Muscle layer of colon (tissue), 2 donors: ENCODE measurements around the gene CD68.
"Not testable (repeated sequence)": the region's sequence is repeated elsewhere in the genome, so short reads cannot be mapped to it uniquely, and the experiment has no call there.

Experiments
- H3K27ac ChIP-seq: one replicate; pipeline ENCODE4 v1.7.0; 2013; ENCODE audit warnings: low read depth, mild to moderate bottlenecking, low read length, moderate library complexity
- H3K27me3 ChIP-seq, 2 donors: one replicate each; pipeline ENCODE4 v1.7.0; 2013; ENCODE audit warnings: low read length in 2 of 2, mild to moderate bottlenecking in 2 of 2; ENCODE audit not compliant: insufficient read depth in 2 of 2, control insufficient read depth in 1 of 2
- H3K36me3 ChIP-seq: one replicate; pipeline ENCODE4 v1.7.0; 2013; ENCODE audit warnings: mild to moderate bottlenecking, low read length; ENCODE audit not compliant: insufficient read depth
- H3K4me1 ChIP-seq: one replicate; pipeline ENCODE4 v1.7.0; 2013; ENCODE audit warnings: mild to moderate bottlenecking, low read length; ENCODE audit not compliant: insufficient read depth
- H3K4me3 ChIP-seq, 2 donors: one replicate each; pipeline ENCODE4 v1.7.0; 2013; ENCODE audit warnings: low read length in 2 of 2, low read depth in 1 of 2, mild to moderate bottlenecking in 1 of 2, moderate library complexity in 1 of 2
- H3K9ac ChIP-seq: one replicate; pipeline ENCODE4 v1.7.0; 2013; ENCODE audit warnings: low read length
- H3K9me3 ChIP-seq: one replicate; pipeline ENCODE4 v1.7.0; 2013; ENCODE audit warnings: mild to moderate bottlenecking, low read length
- donor health status: abdominal sarcoma.
- donor health status: Adenocarcinoma of cecum.

The CD68 gene

GRCh38 chr17:7610641-7611040, 31.2 kb downstream of the CD68 start:
- peaks cover 34% of the 10 kb centered on the region for H3K4me1 ChIP-seq
- H3K27me3 ChIP-seq: no peaks in the 10 kb centered on the region
- H3K4me3 ChIP-seq: no peak overlapping the region
- no peaks in the 10 kb centered on the region for H3K9me3 ChIP-seq
- H3K9ac ChIP-seq: no peak overlapping the region
- H3K27ac ChIP-seq: no peak overlapping the region
- H3K36me3 ChIP-seq: peaks cover 19% of the 10 kb centered on the region

GRCh38 chr17:7611635-7612293, 32.3 kb downstream of the CD68 start:
- no peak overlapping the region for H3K27ac ChIP-seq
- no peak overlapping the region for H3K9ac ChIP-seq

GRCh38 chr17:7612294-7612640, 32.8 kb downstream of the CD68 start:
- Histone ChIP-seq H3K27ac (no peak overlapping the region), H3K36me3 (peaks cover 16% of the 10 kb centered on the region), H3K4me3 (no peak overlapping the region), H3K9ac (no peak overlapping the region), H3K27me3 (no peaks in the 10 kb centered on the region), H3K4me1 (peaks cover 34% of the 10 kb centered on the region), H3K9me3 (no peaks in the 10 kb centered on the region)

More at GRCh38 chr17:7611635-7612293, 32.3 kb downstream of the CD68 start:
- Histone ChIP-seq H3K9me3 (no peaks in the 10 kb centered on the region), H3K36me3 (peaks cover 16% of the 10 kb centered on the region), H3K4me3 (no peak overlapping the region), H3K4me1 (peaks cover 34% of the 10 kb centered on the region), H3K27me3 (no peaks in the 10 kb centered on the region)

GRCh38 chr17:7613769-7614424, 34.5 kb downstream of the CD68 start:
- peaks cover 34% of the 10 kb centered on the region for H3K4me1 ChIP-seq
- H3K27me3 ChIP-seq: no peaks in the 10 kb centered on the region
- H3K9ac ChIP-seq: peak overlapping the region; percentile 63
- peak overlapping the region; percentile 75 for H3K27ac ChIP-seq
- H3K4me3 ChIP-seq: peak overlapping the region; percentile 45 to 89
- H3K36me3 ChIP-seq: peaks cover 16% of the 10 kb centered on the region
- no peaks in the 10 kb centered on the region for H3K9me3 ChIP-seq

- Histone ChIP-seq H3K27ac (peak within 1 kb of the TSS; percentile 75), H3K4me1 (peaks cover 34% of the 10 kb centered on the region), H3K9ac (peak within 1 kb of the TSS; percentile 63), H3K4me3 (peak within 1 kb of the TSS; percentile 45 to 89), H3K27me3 (no peaks in the 10 kb centered on the region), H3K36me3 (peaks cover 16% of the 10 kb centered on the region), H3K9me3 (no peaks in the 10 kb centered on the region)
Measured at GRCh38 chr17:7614425-7615264, 35.2 kb downstream of the CD68 start, which contains the start of gene FXR2. Gene FXR2 (minus strand): TSS chr17:7614897. CDS start chr17:7614532, 365 bp downstream.

GRCh38 chr17:7615265-7615747, 35.9 kb downstream of the CD68 start:
- no peak overlapping the region for H3K27ac ChIP-seq
- H3K27me3 ChIP-seq: no peaks in the 10 kb centered on the region

GRCh38 chr17:7618608-7619007, 39.2 kb downstream of the CD68 start:
- Histone ChIP-seq H3K36me3 (no peaks in the 10 kb centered on the region), H3K4me1 (peaks cover 4% of the 10 kb centered on the region), H3K27me3 (no peaks in the 10 kb centered on the region), H3K9ac (no peak overlapping the region), H3K4me3 (no peak overlapping the region), H3K27ac (no peak overlapping the region), H3K9me3 (no peaks in the 10 kb centered on the region)

More at GRCh38 chr17:7615265-7615747, 35.9 kb downstream of the CD68 start:
- H3K4me1 ChIP-seq: peaks cover 31% of the 10 kb centered on the region
- H3K4me3 ChIP-seq: peak overlapping the region in 1 of 2 donors; percentile 53
- H3K9ac ChIP-seq: no peak overlapping the region
- H3K9me3 ChIP-seq: no peaks in the 10 kb centered on the region
- H3K36me3 ChIP-seq: peaks cover 13% of the 10 kb centered on the region

GRCh38 chr17:7620835-7621234, 41.4 kb downstream of the CD68 start:
- Histone ChIP-seq H3K4me1 (no peaks in the 10 kb centered on the region), H3K27me3 (no peaks in the 10 kb centered on the region), H3K9ac (no peak overlapping the region), H3K27ac (no peak overlapping the region), H3K9me3 (no peaks in the 10 kb centered on the region), H3K4me3 (no peak overlapping the region), H3K36me3 (peaks cover under 1% of the 10 kb centered on the region)

- peaks cover 10% of the 10 kb centered on the region for H3K4me1 ChIP-seq
- H3K9ac ChIP-seq: no peak overlapping the region
- H3K9me3 ChIP-seq: no peaks in the 10 kb centered on the region
- H3K27me3 ChIP-seq: no peaks in the 10 kb centered on the region
- peaks cover 7% of the 10 kb centered on the region for H3K36me3 ChIP-seq
- no peak overlapping the region for H3K27ac ChIP-seq
- no peak overlapping the region for H3K4me3 ChIP-seq
Measured at GRCh38 chr17:7623661-7624060, 44.2 kb downstream of the CD68 start.

GRCh38 chr17:7625749-7626148, 46.3 kb downstream of the CD68 start:
- not testable (repeated sequence) for H3K9ac ChIP-seq, H3K27ac ChIP-seq, H3K36me3 ChIP-seq, H3K9me3 ChIP-seq, H3K4me3 ChIP-seq, H3K27me3 ChIP-seq
- peaks cover 10% of the 10 kb centered on the region for H3K4me1 ChIP-seq

- no peaks in the 10 kb centered on the region for H3K27me3 ChIP-seq
- peaks cover 10% of the 10 kb centered on the region for H3K4me1 ChIP-seq
- H3K9ac ChIP-seq: peak overlapping the region; percentile 87
- H3K9me3 ChIP-seq: no peaks in the 10 kb centered on the region
- H3K4me3 ChIP-seq: peak overlapping the region in 1 of 2 donors; percentile 80
- H3K36me3 ChIP-seq: peaks cover 7% of the 10 kb centered on the region
- H3K27ac ChIP-seq: no peak overlapping the region
Measured at GRCh38 chr17:7626307-7626706, 46.9 kb downstream of the CD68 start.
